ENCODE measurements around the gene PPOX. TPM values are rescaled to one million over a fixed set of nuclear protein-coding genes. Genes with fewer than 3 reads are reported as not detected.

The PPOX gene
- polyA plus RNA-seq, 1 of the 3 experiments (the other 2 are of a cell fraction), result 30.7 TPM

DNA sequence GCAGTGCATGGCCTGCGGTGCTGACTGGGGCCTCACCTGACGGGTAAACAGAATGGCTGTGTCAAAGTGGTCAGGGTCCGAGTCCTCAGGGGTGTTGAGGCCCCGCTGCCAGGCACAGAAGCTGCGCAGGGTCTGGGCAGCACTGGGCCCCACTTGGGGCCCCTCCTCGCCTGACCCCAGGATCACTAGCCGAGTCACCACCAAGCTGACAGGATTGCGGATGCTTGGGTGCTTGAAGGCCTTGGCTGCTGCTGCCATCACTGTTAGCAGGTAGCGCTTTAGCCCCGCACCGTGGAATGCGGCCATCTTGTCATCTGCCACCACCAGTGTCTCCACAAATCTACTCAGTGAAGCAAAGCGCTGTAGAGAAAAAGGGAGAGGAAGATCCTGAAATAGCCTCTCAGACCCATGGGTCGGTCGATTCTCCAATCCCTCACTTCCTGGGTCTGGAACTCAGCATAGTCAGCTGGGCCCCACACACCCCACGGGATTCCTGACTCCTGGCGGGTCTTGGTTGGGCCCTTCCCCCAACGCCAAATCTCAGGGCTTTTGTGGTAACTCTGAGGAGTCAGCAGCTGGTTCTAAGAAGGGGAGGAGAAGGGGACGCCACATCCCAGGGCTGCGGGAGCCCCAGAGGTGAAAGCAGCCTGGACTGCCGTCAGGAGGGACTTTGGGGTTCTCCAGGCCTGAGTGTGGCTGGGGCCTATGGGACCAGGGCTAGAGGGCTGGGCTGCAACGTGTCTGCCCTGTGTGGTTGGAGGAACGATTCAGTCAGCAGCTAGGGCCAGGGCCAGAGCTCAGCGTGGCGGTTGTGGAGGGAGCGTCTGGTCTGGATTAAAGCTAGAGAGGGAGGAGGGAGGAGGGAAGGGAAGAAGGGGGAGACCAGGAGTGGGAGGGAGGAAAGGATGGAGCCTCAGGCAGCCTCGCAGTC, 30.6 kb downstream of the PPOX start:
- peak overlapping the region; percentile 42 to 57 for H3K4me3 ChIP-seq (ENCODE audit: low read depth in 2 of 2, low read length in 1 of 2)
- peaks cover 28 to 75% of the 10 kb centered on the region in 2 experiments for H3K4me1 ChIP-seq (ENCODE audit: control insufficient read depth in 1 of 2, insufficient read depth in 2 of 2, low read depth in 1 of 2, low read length in 1 of 2)
- peak overlapping the region; percentile 84 to 99 for H3K27ac ChIP-seq (ENCODE audit: low read depth in 2 of 2, low read length in 1 of 2)
- H3K36me3 ChIP-seq (replicated peaks in 1 of 2; ENCODE audit: control insufficient read depth in 1 of 2, insufficient read depth in 2 of 2, low read length in 1 of 2), result peaks cover 0 to 9% of the 10 kb centered on the region in 2 experiments
- H3K4me2 ChIP-seq, result peak overlapping the region; percentile 79
- ChIA-PET POLR2A (interaction anchor here (0.5 to 1.5 kb wide), 8 partner anchors 12 to 779 kb away, joined by 3 to 7 read pairs (median 4); partner anchors contain the start of genes PPOX, TOMM40L and UFC1), CTCF (interaction anchor here (0.8 to 7.0 kb wide), 6 partner anchors 14 to 184 kb away, joined by 3 to 62 read pairs (median 4); partner anchors contain the start of gene TOMM40L)
- no peaks in the 10 kb centered on the region for H4K20me1 ChIP-seq (ENCODE audit: insufficient read depth)
- H3K27me3 ChIP-seq (ENCODE audit: insufficient read depth), result no peaks in the 10 kb centered on the region
- no peaks in the 10 kb centered on the region for H3K9me2 ChIP-seq
- peak overlapping the region; percentile 66 for H3K9ac ChIP-seq
- peaks cover 4% of the 10 kb centered on the region for H3F3A ChIP-seq (replicated peaks; ENCODE audit: insufficient read depth)
- no peaks in the 10 kb centered on the region for H3K79me2 ChIP-seq (ENCODE audit: insufficient read depth)
- 43% methylated on average over 19 of the region's 27 CpGs for WGBS (ENCODE audit: low lambda C conversion rate)
- peak overlapping the region; percentile 94 for H2AFZ ChIP-seq (ENCODE audit: low read depth)
- H3K9me3 ChIP-seq, result no peaks in the 10 kb centered on the region
- DNase-seq, result peak; percentile 88
- TF ChIP-seq NRF1 (IDR thresholded peaks at IDR 0.05; ENCODE audit: low read depth, low read length) (no peak), MXI1 (IDR thresholded peaks at IDR 0.05; ENCODE audit: low read depth, low read length) (peak; percentile 92), SIN3A (IDR thresholded peaks at IDR 0.05; ENCODE audit: borderline replicate concordance, low read depth, low read length) (no peak), RAD21 (IDR thresholded peaks at IDR 0.05; ENCODE audit: low read length) (no peak), FOXM1 (IDR thresholded peaks at IDR 0.05; ENCODE audit: low read depth) (no peak), TCF12 (IDR thresholded peaks at IDR 0.05) (peak; percentile 77), GABPA (IDR thresholded peaks at IDR 0.05; ENCODE audit: low read depth) (no peak), USF1 (IDR thresholded peaks at IDR 0.05; ENCODE audit: borderline replicate concordance, low read depth) (no peak), SMC3 (IDR thresholded peaks at IDR 0.05; ENCODE audit: low read depth, low read length) (0 out of 2 replicates have a peak, but pooled peaks have one; percentile 16), MEF2A (IDR thresholded peaks at IDR 0.05; ENCODE audit: borderline replicate concordance, low read depth) (no peak), FOXJ3 (CRISPR knock-in tag; IDR thresholded peaks at IDR 0.05) (no peak), YY1 (IDR thresholded peaks at IDR 0.05; ENCODE audit: low read depth) (no peak; the same call in 1 of the 2 replicates), ZBTB33 (IDR thresholded peaks at IDR 0.05; ENCODE audit: borderline replicate concordance, low read depth) (no peak), PBX3 (IDR thresholded peaks at IDR 0.05) (no peak), RCOR1 (IDR thresholded peaks at IDR 0.05; ENCODE audit: low read length) (0 out of 2 replicates have a peak, but pooled peaks have one; percentile 21), RFX5 (IDR thresholded peaks at IDR 0.05; ENCODE audit: low read length) (no peak), REST (IDR thresholded peaks at IDR 0.05; ENCODE audit: low read depth, low read length) (no peak), NFIC (IDR thresholded peaks at IDR 0.05; ENCODE audit: borderline replicate concordance) (no peak), GATA2 (CRISPR knock-in tag; IDR thresholded peaks at IDR 0.05) (no peak), ELF1 (IDR thresholded peaks at IDR 0.05) (no peak)
- TF ChIP-seq, protein P1, sequence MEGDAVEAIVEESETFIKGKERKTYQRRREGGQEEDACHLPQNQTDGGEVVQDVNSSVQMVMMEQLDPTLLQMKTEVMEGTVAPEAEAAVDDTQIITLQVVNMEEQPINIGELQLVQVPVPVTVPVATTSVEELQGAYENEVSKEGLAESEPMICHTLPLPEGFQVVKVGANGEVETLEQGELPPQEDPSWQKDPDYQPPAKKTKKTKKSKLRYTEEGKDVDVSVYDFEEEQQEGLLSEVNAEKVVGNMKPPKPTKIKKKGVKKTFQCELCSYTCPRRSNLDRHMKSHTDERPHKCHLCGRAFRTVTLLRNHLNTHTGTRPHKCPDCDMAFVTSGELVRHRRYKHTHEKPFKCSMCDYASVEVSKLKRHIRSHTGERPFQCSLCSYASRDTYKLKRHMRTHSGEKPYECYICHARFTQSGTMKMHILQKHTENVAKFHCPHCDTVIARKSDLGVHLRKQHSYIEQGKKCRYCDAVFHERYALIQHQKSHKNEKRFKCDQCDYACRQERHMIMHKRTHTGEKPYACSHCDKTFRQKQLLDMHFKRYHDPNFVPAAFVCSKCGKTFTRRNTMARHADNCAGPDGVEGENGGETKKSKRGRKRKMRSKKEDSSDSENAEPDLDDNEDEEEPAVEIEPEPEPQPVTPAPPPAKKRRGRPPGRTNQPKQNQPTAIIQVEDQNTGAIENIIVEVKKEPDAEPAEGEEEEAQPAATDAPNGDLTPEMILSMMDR (IDR thresholded peaks at IDR 0.05), result no peak
- TF ChIP-seq, protein P2, sequence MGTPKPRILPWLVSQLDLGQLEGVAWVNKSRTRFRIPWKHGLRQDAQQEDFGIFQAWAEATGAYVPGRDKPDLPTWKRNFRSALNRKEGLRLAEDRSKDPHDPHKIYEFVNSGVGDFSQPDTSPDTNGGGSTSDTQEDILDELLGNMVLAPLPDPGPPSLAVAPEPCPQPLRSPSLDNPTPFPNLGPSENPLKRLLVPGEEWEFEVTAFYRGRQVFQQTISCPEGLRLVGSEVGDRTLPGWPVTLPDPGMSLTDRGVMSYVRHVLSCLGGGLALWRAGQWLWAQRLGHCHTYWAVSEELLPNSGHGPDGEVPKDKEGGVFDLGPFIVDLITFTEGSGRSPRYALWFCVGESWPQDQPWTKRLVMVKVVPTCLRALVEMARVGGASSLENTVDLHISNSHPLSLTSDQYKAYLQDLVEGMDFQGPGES (IDR thresholded peaks at IDR 0.05; ENCODE audit: low read depth, low read length), result no peak
